ACC112 (cell line): ENCODE results near the gene SIPA1L3.
A peak's percentile ranks its signal among the peaks of the same experiment; 100 is the strongest.

Experiments
- H2AFZ ChIP-seq: fragments of 200-600 bp; sonication (generic); one replicate; pipeline ENCODE4 v1.6.0; 2017; ENCODE audit warnings: antibody characterized with exemption, low read length; ENCODE audit not compliant: unreplicated experiment
- H3K27ac ChIP-seq: fragments of 200-600 bp; sonication (generic); 2 replicates; pipeline ENCODE4 v1.5.1; 2014; ENCODE audit warnings: low read depth, mild to moderate bottlenecking, antibody characterized with exemption, low read length, moderate library complexity
- H3K27me3 ChIP-seq: fragments of 200-600 bp; sonication (generic); 2 replicates; pipeline ENCODE4 v1.6.1; 2014; ENCODE audit warnings: mild to moderate bottlenecking, antibody characterized with exemption, low read length, moderate library complexity, mixed read lengths; ENCODE audit not compliant: insufficient read depth
- H3K36me3 ChIP-seq: fragments of 200-600 bp; sonication (generic); 2 replicates; pipeline ENCODE4 v1.6.1; 2016; ENCODE audit warnings: mild to moderate bottlenecking, antibody characterized with exemption, low read length, moderate library complexity, mixed read lengths; ENCODE audit not compliant: insufficient read depth
- H3K4me1 ChIP-seq: fragments of 200-600 bp; sonication (generic); one replicate; pipeline ENCODE4 v1.6.1; 2016; ENCODE audit warnings: low read length, mixed read lengths; ENCODE audit not compliant: insufficient read depth, unreplicated experiment, control insufficient read depth
- H3K4me3 ChIP-seq: fragments of 200-600 bp; sonication (generic); 2 replicates; pipeline ENCODE4 v1.5.1; 2014; ENCODE audit warnings: mild to moderate bottlenecking, low read depth, low read length
- H3K79me2 ChIP-seq: fragments of 200-600 bp; sonication (generic); one replicate; pipeline ENCODE4 v1.6.0; 2016; ENCODE audit warnings: low read length; ENCODE audit not compliant: control insufficient read depth, unreplicated experiment, insufficient read depth

SIPA1L3 gene

GRCh38 chr19:37987356-37988332, 80.6 kb downstream of the SIPA1L3 start:
- H3K36me3 ChIP-seq, result no peaks in the 10 kb centered on the region
- no peaks in the 10 kb centered on the region for H3K4me1 ChIP-seq
- H2AFZ ChIP-seq, result no peak overlapping the region
- no peak overlapping the region for H3K4me3 ChIP-seq
- no peak overlapping the region for H3K27ac ChIP-seq
- peaks cover 7% of the 10 kb centered on the region for H3K79me2 ChIP-seq
- no peaks in the 10 kb centered on the region for H3K27me3 ChIP-seq

GRCh38 chr19:37988758-37989635, 82.0 kb downstream of the SIPA1L3 start:
- Histone ChIP-seq H3K4me3 (no peak overlapping the region), H3K36me3 (no peaks in the 10 kb centered on the region), H3K79me2 (peaks cover 7% of the 10 kb centered on the region), H3K27me3 (no peaks in the 10 kb centered on the region), H3K4me1 (no peaks in the 10 kb centered on the region), H3K27ac (no peak overlapping the region), H2AFZ (no peak overlapping the region)

GRCh38 chr19:37989855-37990254, 82.8 kb downstream of the SIPA1L3 start:
- H3K79me2 ChIP-seq, result peaks cover 7% of the 10 kb centered on the region
- no peaks in the 10 kb centered on the region for H3K27me3 ChIP-seq
- H3K36me3 ChIP-seq, result no peaks in the 10 kb centered on the region
- H3K4me3 ChIP-seq, result no peak overlapping the region
- no peak overlapping the region for H2AFZ ChIP-seq
- no peak overlapping the region for H3K27ac ChIP-seq
- H3K4me1 ChIP-seq, result no peaks in the 10 kb centered on the region

DNA sequence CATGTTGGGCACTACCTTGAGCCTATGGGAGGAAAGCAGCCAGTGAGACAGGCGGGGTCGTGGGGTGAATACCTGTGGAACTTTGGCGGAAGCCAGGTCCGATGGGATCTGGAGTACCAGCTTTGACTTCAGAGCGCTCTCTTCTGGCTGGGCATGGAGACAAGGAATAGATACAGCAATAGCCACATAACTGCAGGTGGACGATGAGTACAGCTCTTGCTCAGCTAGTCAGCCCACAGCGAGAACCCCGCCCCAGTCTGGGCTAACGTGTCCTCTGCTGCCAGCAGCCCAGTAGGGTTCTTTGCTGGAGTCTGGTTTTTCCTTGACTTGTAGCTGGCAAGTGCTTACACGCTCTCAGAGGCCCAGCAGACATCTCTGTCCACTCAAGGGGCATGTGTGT, 83.4 kb downstream of the SIPA1L3 start:
- Histone ChIP-seq H3K4me3 (no peak overlapping the region), H2AFZ (no peak overlapping the region), H3K4me1 (no peaks in the 10 kb centered on the region), H3K79me2 (peaks cover 7% of the 10 kb centered on the region), H3K27ac (no peak overlapping the region), H3K27me3 (no peaks in the 10 kb centered on the region), H3K36me3 (no peaks in the 10 kb centered on the region)

DNA sequence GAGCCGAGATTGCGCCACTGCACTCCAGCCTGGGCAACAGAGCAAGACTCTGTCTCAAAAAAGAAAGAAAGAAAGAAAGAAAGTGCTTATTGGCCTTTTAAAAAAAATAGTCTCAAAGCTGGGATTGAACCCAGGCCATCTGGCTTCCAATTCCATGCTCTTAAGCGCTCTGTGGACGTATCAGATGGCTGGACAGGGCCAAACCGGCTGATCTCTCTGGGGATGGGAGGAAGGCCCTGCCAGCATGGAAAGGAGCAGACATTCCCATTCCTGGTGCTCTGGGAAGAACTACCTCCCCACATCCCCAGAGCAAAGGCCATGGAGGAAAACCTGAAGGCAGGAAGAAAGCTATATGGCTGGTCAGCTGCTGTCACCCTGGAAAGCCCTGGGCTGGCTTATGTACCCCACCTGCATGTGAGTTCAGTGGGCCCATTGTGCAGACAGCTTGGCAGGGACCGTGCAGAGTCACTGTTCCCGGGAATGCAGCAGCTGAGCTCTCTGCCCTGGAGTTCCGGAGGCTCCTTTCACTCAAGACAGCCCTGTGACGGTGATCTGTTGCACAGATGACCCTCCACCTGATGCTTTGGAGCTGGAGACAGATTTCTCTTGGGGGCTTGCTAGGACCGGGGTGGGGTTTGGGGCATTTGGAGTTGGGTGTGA, 84.3 kb downstream of the SIPA1L3 start:
- Histone ChIP-seq H3K27ac (no peak overlapping the region), H3K4me1 (no peaks in the 10 kb centered on the region)

DNA sequence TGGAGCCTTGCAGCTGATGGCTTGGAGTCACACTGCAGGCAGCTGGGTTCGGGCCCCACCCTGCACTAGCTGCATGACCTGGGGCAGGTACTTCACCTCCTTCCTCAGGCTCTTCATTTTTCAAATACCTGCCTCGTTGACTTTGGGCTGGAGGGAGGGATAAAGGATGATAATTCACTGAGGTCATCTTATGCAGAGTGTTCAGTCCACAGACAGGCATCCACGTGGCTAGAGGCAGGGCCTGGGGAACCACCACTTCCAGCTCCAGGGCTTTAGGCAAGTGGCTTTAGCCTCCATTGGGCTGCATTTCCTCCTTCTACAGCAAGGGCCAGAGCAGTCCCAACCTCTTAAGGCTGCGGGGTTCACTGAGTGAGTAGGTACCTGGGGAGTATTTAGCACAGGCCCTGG, 84.8 kb downstream of the SIPA1L3 start:
- no peaks in the 10 kb centered on the region for H3K4me1 ChIP-seq
- no peak overlapping the region for H2AFZ ChIP-seq
- H3K27me3 ChIP-seq, result no peaks in the 10 kb centered on the region
- no peaks in the 10 kb centered on the region for H3K36me3 ChIP-seq
- H3K79me2 ChIP-seq, result peaks cover 8% of the 10 kb centered on the region
- H3K27ac ChIP-seq, result no peak overlapping the region
- no peak overlapping the region for H3K4me3 ChIP-seq

More for the DNA sequence above, 84.3 kb downstream of the SIPA1L3 start:
- Histone ChIP-seq H3K4me3 (no peak overlapping the region), H2AFZ (no peak overlapping the region), H3K27me3 (no peaks in the 10 kb centered on the region), H3K36me3 (no peaks in the 10 kb centered on the region), H3K79me2 (peaks cover 7% of the 10 kb centered on the region)

DNA sequence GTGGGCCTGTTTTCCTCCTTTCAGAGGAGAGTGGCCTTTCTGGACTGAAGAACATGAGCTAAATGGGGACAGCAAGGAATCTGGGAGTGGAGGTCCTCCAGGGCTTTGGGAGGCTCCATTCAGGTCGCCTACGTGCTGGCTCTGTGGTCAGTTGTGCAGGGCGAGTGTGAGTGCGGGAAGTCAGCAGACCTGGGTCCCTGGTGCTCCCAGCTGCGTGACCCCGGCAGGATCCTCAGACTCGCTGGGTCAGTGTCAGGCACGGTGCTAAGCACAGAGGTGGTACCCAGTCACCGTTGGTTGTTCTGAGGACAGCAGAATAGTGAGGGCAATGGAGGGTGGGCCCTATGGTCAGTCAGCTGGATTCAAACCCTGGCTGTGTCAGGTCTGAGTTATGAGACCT, 85.8 kb downstream of the SIPA1L3 start:
- Histone ChIP-seq H3K36me3 (no peaks in the 10 kb centered on the region), H3K27me3 (no peaks in the 10 kb centered on the region), H3K4me1 (peaks cover under 1% of the 10 kb centered on the region), H2AFZ (no peak overlapping the region), H3K79me2 (peaks cover 11% of the 10 kb centered on the region), H3K27ac (no peak overlapping the region), H3K4me3 (no peak overlapping the region)

DNA sequence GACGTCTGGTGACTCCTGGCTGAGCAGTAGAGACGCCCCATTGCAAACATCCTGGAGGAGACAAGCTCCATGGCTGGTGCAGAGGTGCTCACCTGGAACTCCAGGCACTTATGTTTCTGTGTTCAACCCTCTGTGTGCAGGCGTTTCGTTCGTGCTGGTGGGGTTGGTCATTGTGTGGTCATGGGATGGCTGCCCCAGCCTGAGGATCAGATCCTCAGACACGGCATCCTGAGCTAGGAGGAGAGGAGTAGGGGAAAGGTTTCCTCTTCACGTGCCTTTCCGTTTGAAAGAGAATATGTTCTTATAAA, 87.8 kb downstream of the SIPA1L3 start:
- Histone ChIP-seq H3K27ac (no peak overlapping the region), H3K36me3 (no peaks in the 10 kb centered on the region), H3K27me3 (no peaks in the 10 kb centered on the region), H3K79me2 (peaks cover 11% of the 10 kb centered on the region), H3K4me1 (peaks cover 20% of the 10 kb centered on the region), H3K4me3 (no peak overlapping the region), H2AFZ (no peak overlapping the region)

DNA sequence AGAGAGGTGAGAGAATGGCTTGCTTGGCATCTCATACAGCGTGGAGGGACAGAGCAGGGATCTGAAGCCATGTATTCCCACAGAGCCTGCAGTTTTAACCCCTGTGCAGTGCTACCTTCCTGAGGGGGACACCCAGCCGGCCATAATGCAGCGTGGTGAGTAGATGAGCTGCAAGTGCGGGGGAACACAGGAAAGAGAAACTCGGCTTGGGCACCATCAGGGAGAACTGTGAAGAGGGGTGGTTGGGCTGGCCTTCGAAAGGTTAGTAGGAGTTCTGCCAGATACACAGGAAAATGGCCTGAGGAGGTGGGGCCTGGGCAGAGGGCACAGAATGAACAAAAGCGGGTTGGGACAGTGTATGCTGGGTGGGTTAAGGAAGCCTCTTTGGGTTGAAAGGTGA, 88.3 kb downstream of the SIPA1L3 start:
- Histone ChIP-seq H3K36me3 (no peaks in the 10 kb centered on the region), H3K27me3 (no peaks in the 10 kb centered on the region), H2AFZ (no peak overlapping the region), H3K27ac (no peak overlapping the region), H3K79me2 (peaks cover 6% of the 10 kb centered on the region), H3K4me1 (peaks cover 25% of the 10 kb centered on the region), H3K4me3 (no peak overlapping the region)

DNA sequence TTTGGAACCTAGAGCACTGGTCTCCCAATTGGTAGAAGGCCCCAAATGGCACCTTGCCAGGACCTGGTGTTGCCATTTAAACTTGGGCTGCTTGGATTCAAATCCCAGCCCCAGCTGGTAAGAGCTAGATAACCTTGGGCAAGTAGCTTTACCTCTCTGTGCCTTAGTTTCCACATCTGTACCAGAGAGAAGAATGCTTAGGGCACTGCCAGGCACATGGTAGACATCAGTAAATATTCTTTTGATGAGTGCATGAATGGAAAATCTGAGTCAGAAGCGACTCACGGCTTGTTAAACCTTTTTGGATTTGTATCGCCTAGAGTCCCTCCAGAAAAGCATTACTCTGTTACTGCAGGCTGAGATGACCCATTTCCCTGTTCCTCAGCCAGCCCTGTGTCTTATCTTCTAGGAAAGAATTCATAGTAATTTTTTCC, 90.9 kb downstream of the SIPA1L3 start:
- H3K4me3 ChIP-seq, result no peak overlapping the region
- peak overlapping the region; percentile 99 for H3K27ac ChIP-seq
- H2AFZ ChIP-seq, result no peak overlapping the region
- H3K27me3 ChIP-seq, result no peaks in the 10 kb centered on the region
- peaks cover 31% of the 10 kb centered on the region for H3K4me1 ChIP-seq
- H3K79me2 ChIP-seq, result peaks cover 7% of the 10 kb centered on the region
- H3K36me3 ChIP-seq, result no peaks in the 10 kb centered on the region
